ENCODE measurements around the gene C1GALT1.

C1GALT1 gene

DNA sequence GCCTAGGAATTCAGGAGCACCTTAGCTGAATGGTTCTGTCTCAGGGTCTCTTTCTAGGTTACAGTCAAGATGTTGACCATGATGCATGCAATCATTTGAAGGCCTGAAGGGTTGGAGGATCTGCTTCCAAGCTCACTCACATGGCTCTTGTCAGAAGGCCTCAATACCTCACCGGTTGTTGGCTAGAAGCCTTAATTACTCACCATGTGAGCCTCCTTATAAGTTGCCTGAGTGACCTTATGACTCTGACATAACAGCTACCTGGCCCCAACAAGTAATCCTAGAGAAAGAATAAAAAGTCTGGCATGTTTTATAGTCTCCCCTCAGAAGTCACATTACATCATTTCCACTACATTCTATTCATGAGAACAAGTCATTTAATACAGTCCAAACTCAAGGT lies 3.4 kb upstream of the C1GALT1 start:
- POLR2A ChIA-PET (ENCODE audit: low non-redundant PET) = no interaction called here
- no peak for TF ChIP-seq CTCF (conservative IDR thresholded peaks at IDR 0.05; ENCODE audit: low read depth)
- DNase-seq (ENCODE audit: low spot score) = peak; percentile 28
- H3K27ac ChIP-seq = no peak overlapping the region
- CTCF ChIA-PET = interaction anchor here (1.1 kb wide), 1 partner anchor 75 kb away, joined by 3 read pairs; no protein-coding TSS in a partner anchor

DNA sequence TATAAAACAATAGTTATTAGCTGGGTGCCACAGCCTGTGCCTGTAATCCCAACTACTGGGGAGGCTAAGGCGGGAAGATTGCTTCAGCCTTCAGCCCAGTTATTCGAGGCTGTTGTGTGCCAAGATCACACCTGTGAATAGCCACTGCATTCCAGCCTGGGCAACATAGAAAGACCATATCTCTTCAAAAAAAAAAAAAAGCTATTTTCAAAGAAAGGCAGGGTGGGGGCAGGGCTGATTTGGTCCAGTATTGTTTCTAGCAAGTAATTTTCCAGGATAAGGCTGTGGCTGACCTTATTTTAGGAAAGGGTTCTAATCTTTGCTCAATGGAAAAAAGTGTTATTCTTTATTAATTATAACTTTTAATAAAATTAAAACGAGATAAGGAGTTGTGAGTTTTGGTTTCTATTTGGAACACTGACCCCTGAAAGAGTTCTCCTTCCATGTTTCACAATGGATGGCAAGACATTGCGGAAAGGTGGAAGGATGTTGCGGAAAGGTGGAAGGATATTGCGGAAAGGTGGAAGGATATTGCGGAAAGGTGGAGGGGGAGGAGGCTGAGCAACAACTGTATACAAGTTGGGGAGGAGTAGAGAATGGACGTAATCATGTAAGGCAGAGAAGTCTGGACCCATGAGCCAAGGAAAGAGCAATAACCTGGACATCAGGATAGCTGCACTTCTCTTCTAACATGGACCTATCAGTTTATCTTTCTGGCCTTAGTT lies 1.5 kb upstream of the C1GALT1 start:
- ChIA-PET CTCF (no interaction called here), POLR2A (ENCODE audit: low non-redundant PET) (no interaction called here)
- no peak for DNase-seq (ENCODE audit: low spot score)
- no peak overlapping the region for H3K27ac ChIP-seq
- TF ChIP-seq CTCF (conservative IDR thresholded peaks at IDR 0.05; ENCODE audit: low read depth) = no peak

GRCh38 chr7:7181519-7182155 lies 707 bp upstream of the C1GALT1 start:
- POLR2A ChIA-PET (ENCODE audit: low non-redundant PET) = no interaction called here
- H3K27ac ChIP-seq = peak overlapping the region; percentile 92
- no peak for TF ChIP-seq CTCF (conservative IDR thresholded peaks at IDR 0.05; ENCODE audit: low read depth)
- CTCF ChIA-PET = interaction anchor here (0.5 to 1.7 kb wide), 5 partner anchors 9 to 235 kb away, joined by 3 to 12 read pairs (median 3); no protein-coding TSS in a partner anchor
- DNase-seq (ENCODE audit: low spot score) = peak; percentile 24

DNA sequence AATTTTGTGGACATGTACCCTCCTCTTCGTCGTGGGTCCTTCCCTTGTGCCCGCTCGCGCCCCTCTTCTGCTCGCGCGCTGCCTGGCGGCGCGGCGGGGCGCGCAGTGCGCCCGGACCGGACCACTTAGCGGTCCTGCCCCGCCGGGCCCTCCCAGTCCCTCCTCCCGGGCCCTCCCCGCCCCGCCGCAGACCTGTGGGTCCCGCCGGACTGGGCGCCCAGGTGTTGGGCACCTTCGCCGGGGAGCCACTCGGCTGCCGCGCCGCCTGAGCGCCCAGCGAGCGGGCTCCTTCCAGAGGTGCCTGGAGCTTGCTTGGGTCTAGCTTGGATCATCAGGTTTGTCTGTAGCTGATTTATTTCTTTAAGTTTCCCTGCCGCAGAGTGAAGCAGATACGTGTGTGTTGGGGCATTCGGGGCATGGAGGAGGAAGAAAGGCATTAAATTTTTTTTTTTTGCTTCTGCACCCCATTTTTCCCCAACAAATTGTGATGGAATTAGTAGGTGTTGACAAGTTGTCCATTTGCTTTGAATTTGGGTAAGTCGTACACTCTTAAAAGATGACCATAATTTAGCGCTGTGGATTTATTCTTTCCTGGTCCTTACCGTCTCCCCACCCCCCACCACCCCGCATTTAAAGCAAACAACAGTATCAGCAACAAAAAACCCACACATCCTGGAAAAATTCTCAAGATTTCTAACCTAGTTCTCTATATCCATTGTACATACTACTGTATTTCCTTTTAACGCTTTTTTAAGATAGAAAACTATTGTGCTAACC lies 905 bp downstream of the C1GALT1 start:
- ChIA-PET POLR2A (ENCODE audit: low non-redundant PET) (no interaction called here), CTCF (interaction anchor here (0.6 to 1.7 kb wide), 3 partner anchors 80 to 243 kb away, joined by 3 to 12 read pairs (median 4); no protein-coding TSS in a partner anchor)
- no peak for TF ChIP-seq CTCF (conservative IDR thresholded peaks at IDR 0.05; ENCODE audit: low read depth)
- H3K27ac ChIP-seq = peak overlapping the region; percentile 92
- DNase-seq (ENCODE audit: low spot score) = peak; percentile 53

GRCh38 chr7:7183838-7184463 lies 1.6 kb downstream of the C1GALT1 start:
- CTCF ChIA-PET = interaction anchor here (1.0 kb wide), 2 partner anchors 21 to 81 kb away, joined by 3 to 4 read pairs; no protein-coding TSS in a partner anchor
- H3K27ac ChIP-seq = no peak overlapping the region
- peak; percentile 24 for DNase-seq (ENCODE audit: low spot score)
- TF ChIP-seq CTCF (conservative IDR thresholded peaks at IDR 0.05; ENCODE audit: low read depth) = no peak
- POLR2A ChIA-PET (ENCODE audit: low non-redundant PET) = no interaction called here
